Measurements from ENCODE around the gene MAPK1. TPM values are rescaled to one million over a fixed set of nuclear protein-coding genes. Genes with fewer than 3 reads are reported as not detected.
"Not testable (repeated sequence)": the region's sequence is repeated elsewhere in the genome, so short reads cannot be mapped to it uniquely, and the experiment has no call there.

MAPK1 gene
- total RNA-seq, 1 donor from 2014 or later: 112 TPM

GRCh38 chr22:21841422-21841821 lies 26.0 kb downstream of the MAPK1 start:
- Mint-ChIP-seq H3K4me3 (no peak overlapping the region), H3K4me1 (ENCODE audit: unreplicated experiment) (peaks cover 17% of the 10 kb centered on the region), H3K36me3 (peaks cover 14% of the 10 kb centered on the region), H3K9me3 (no peaks in the 10 kb centered on the region), H3K27ac (no peak overlapping the region), H3K27me3 (no peaks in the 10 kb centered on the region)
- DNase-seq (ENCODE audit: extremely low spot score, unreplicated experiment): no peak
- no peak for TF ChIP-seq CTCF (conservative IDR thresholded peaks at IDR 0.05)

GRCh38 chr22:21840236-21840823 lies 27.1 kb downstream of the MAPK1 start:
- H3K27me3 Mint-ChIP-seq: no peaks in the 10 kb centered on the region
- peaks cover 26% of the 10 kb centered on the region for H3K4me1 Mint-ChIP-seq (ENCODE audit: unreplicated experiment)
- no peak overlapping the region for H3K4me3 Mint-ChIP-seq
- H3K27ac Mint-ChIP-seq: no peak overlapping the region
- no peaks in the 10 kb centered on the region for H3K9me3 Mint-ChIP-seq
- peaks cover 11% of the 10 kb centered on the region for H3K36me3 Mint-ChIP-seq
- no peak for DNase-seq (ENCODE audit: extremely low spot score, unreplicated experiment)
- TF ChIP-seq CTCF (conservative IDR thresholded peaks at IDR 0.05): no peak

GRCh38 chr22:21839765-21840140 lies 27.7 kb downstream of the MAPK1 start:
- Mint-ChIP-seq H3K4me1 (ENCODE audit: unreplicated experiment) (peaks cover 32% of the 10 kb centered on the region), H3K27me3 (no peaks in the 10 kb centered on the region), H3K9me3 (no peaks in the 10 kb centered on the region), H3K36me3 (peaks cover 11% of the 10 kb centered on the region), H3K4me3 (no peak overlapping the region), H3K27ac (no peak overlapping the region)
- no peak for DNase-seq (ENCODE audit: extremely low spot score, unreplicated experiment)
- TF ChIP-seq CTCF (conservative IDR thresholded peaks at IDR 0.05): no peak

- H3K9me3 Mint-ChIP-seq; DNase-seq (ENCODE audit: extremely low spot score, unreplicated experiment); H3K27me3 Mint-ChIP-seq; H3K36me3 Mint-ChIP-seq; H3K4me3 Mint-ChIP-seq; H3K27ac Mint-ChIP-seq: not testable (repeated sequence)
- peaks cover 36% of the 10 kb centered on the region for H3K4me1 Mint-ChIP-seq (ENCODE audit: unreplicated experiment)
Measured at GRCh38 chr22:21839104-21839764, 28.2 kb downstream of the MAPK1 start.

GRCh38 chr22:21837248-21837979 lies 30.0 kb downstream of the MAPK1 start:
- peak overlapping the region; percentile 94 for H3K27ac Mint-ChIP-seq
- H3K36me3 Mint-ChIP-seq: peaks cover 6% of the 10 kb centered on the region
- H3K27me3 Mint-ChIP-seq: no peaks in the 10 kb centered on the region
- DNase-seq (ENCODE audit: extremely low spot score, unreplicated experiment): no peak
- H3K4me1 Mint-ChIP-seq (ENCODE audit: unreplicated experiment): peaks cover 41% of the 10 kb centered on the region
- peak overlapping the region; percentile 55 for H3K4me3 Mint-ChIP-seq
- H3K9me3 Mint-ChIP-seq: no peaks in the 10 kb centered on the region
- no peak for TF ChIP-seq CTCF (conservative IDR thresholded peaks at IDR 0.05)

GRCh38 chr22:21836486-21836885 lies 31.0 kb downstream of the MAPK1 start:
- H3K36me3 Mint-ChIP-seq; H3K9me3 Mint-ChIP-seq; H3K27ac Mint-ChIP-seq; H3K27me3 Mint-ChIP-seq; DNase-seq (ENCODE audit: extremely low spot score, unreplicated experiment); H3K4me3 Mint-ChIP-seq: not testable (repeated sequence)
- H3K4me1 Mint-ChIP-seq (ENCODE audit: unreplicated experiment): peaks cover 45% of the 10 kb centered on the region
